Mesendoderm (in vitro differentiated cells): Measurements from ENCODE around the gene TSPEAR.

Source experiments
- DNase-seq: peaks from one replicate; pipeline ENCODE4 v3.0.0; 2013
- H2AK5ac ChIP-seq: 2 replicates; pipeline ENCODE4 v1.6.1; 2013; ENCODE audit warnings: low read length, inconsistent platforms
- H2BK120ac ChIP-seq: 2 replicates; pipeline ENCODE4 v1.6.1; 2013; ENCODE audit warnings: low read depth, mild to moderate bottlenecking, low read length, moderate library complexity, mixed read lengths
- H2BK15ac ChIP-seq: replicated peaks from 2 replicates; pipeline ENCODE4 v1.6.1; 2013; ENCODE audit warnings: low read depth, mild to moderate bottlenecking, moderate library complexity
- H2BK5ac ChIP-seq: 2 replicates; pipeline ENCODE4 v1.6.1; 2013; ENCODE audit warnings: low read length, inconsistent platforms
- H3K18ac ChIP-seq: 2 replicates; pipeline ENCODE4 v1.6.1; 2013; ENCODE audit warnings: mild to moderate bottlenecking, low read length, mixed read lengths
- H3K23ac ChIP-seq: one replicate; pipeline ENCODE4 v1.6.1; 2013; ENCODE audit warnings: low read length
- H3K27ac ChIP-seq: 2 replicates; pipeline ENCODE4 v1.5.1; 2013; ENCODE audit warnings: low read depth, mild to moderate bottlenecking, inconsistent platforms, low read length, moderate library complexity
- H3K27me3 ChIP-seq: 2 replicates; pipeline ENCODE4 v1.6.1; 2013; ENCODE audit warnings: low read length, control low read depth, mild to moderate bottlenecking, inconsistent platforms; ENCODE audit not compliant: insufficient read depth, poor library complexity
- H3K36me3 ChIP-seq: 2 replicates; pipeline ENCODE4 v1.6.1; 2013; ENCODE audit warnings: low read length, inconsistent platforms; ENCODE audit not compliant: control insufficient read depth, insufficient read depth
- H3K4ac ChIP-seq: one replicate; pipeline ENCODE4 v1.6.1; 2013; ENCODE audit warnings: low read depth, mild to moderate bottlenecking, low read length, moderate library complexity
- H3K4me1 ChIP-seq: 2 replicates; pipeline ENCODE4 v1.6.1; 2013; ENCODE audit warnings: low read depth, low read length, inconsistent platforms; ENCODE audit not compliant: control insufficient read depth
- H3K4me2 ChIP-seq: 2 replicates; pipeline ENCODE4 v1.6.1; 2013; ENCODE audit warnings: low read length
- H3K4me3 ChIP-seq: 2 replicates; pipeline ENCODE4 v1.5.1; 2013; ENCODE audit warnings: mild to moderate bottlenecking, low read length
- H3K56ac ChIP-seq: one replicate; pipeline ENCODE4 v1.6.1; 2013; ENCODE audit warnings: low read length
- H3K79me1 ChIP-seq: 2 replicates; pipeline ENCODE4 v1.6.1; 2013; ENCODE audit warnings: low read length, inconsistent platforms
- H3K79me2 ChIP-seq: 2 replicates; pipeline ENCODE4 v1.6.1; 2013; ENCODE audit warnings: mild to moderate bottlenecking, low read length; ENCODE audit not compliant: control insufficient read depth, insufficient read depth
- H3K9ac ChIP-seq: 2 replicates; pipeline ENCODE4 v1.6.1; 2013; ENCODE audit warnings: low read length, inconsistent platforms
- H4K5ac ChIP-seq: one replicate; pipeline ENCODE4 v1.6.1; 2013; ENCODE audit warnings: low read length
- H4K8ac ChIP-seq: one replicate; pipeline ENCODE4 v1.6.1; 2013; ENCODE audit warnings: low read depth, mild to moderate bottlenecking, control low read depth, low read length, moderate library complexity
- WGBS: extraction: QIAGEN DNeasy Blood & Tissue Kit; methylation state at CpG from one replicate; pipeline ENCODE4 v1.1.7; 2013; ENCODE audit warnings: low lambda C conversion rate, missing lambda C conversion rate; ENCODE audit not compliant: insufficient coverage; ENCODE audit errors: extremely low coverage; 5-methylcytosine and 5-hydroxymethylcytosine counted together

The TSPEAR gene

GRCh38 chr21:44732956-44733355 lies 21.6 kb upstream of the TSPEAR start:
- H3K79me2 ChIP-seq: no peaks in the 10 kb centered on the region
- no peak overlapping the region for H2BK120ac ChIP-seq
- H2BK5ac ChIP-seq: no peak overlapping the region
- no peak overlapping the region for H3K56ac ChIP-seq
- no peak overlapping the region for H3K18ac ChIP-seq
- H3K27ac ChIP-seq: no peak overlapping the region
- H4K8ac ChIP-seq: no peak overlapping the region
- H3K27me3 ChIP-seq: no peaks in the 10 kb centered on the region
- no peaks in the 10 kb centered on the region for H3K4me1 ChIP-seq
- WGBS: no CpG with 5 or more reads among the region's 11 CpGs
- no peak overlapping the region for H3K4me3 ChIP-seq
- H3K23ac ChIP-seq: no peak overlapping the region
- H3K4ac ChIP-seq: no peak overlapping the region
- no peak for DNase-seq
- no peak overlapping the region for H2AK5ac ChIP-seq
- H4K5ac ChIP-seq: no peak overlapping the region
- H2BK15ac ChIP-seq: no peak overlapping the region
- H3K4me2 ChIP-seq: no peak overlapping the region
- H3K9ac ChIP-seq: no peak overlapping the region
- no peaks in the 10 kb centered on the region for H3K36me3 ChIP-seq
- H3K79me1 ChIP-seq: no peaks in the 10 kb centered on the region

DNA sequence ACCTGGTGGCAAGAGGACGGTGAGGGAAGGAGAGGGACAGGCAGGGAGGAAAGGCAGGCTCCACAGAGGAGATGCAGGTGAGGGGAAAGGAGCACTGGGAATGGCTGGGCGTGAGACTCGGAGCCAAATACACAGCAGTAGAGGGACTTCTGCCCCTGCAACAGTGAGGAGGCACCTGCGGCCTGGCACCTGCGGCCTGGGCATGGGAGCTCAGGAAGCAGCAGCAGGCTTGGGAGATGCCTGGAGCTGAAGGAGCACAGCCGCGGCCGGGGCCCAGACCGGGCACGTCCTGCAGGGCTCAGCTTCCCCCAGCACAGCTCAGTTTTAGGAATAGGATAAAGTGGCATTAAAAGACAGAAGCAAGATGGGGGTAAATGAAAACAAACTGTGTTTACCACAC lies 20.9 kb upstream of the TSPEAR start:
- Histone ChIP-seq H2BK15ac (no peak overlapping the region), H3K4me3 (no peak overlapping the region), H3K56ac (no peak overlapping the region), H3K23ac (no peak overlapping the region), H3K4ac (no peak overlapping the region), H3K79me2 (no peaks in the 10 kb centered on the region), H3K36me3 (no peaks in the 10 kb centered on the region), H2BK5ac (no peak overlapping the region), H3K9ac (no peak overlapping the region), H4K8ac (no peak overlapping the region), H3K27ac (no peak overlapping the region), H3K4me1 (no peaks in the 10 kb centered on the region), H2AK5ac (no peak overlapping the region), H3K18ac (no peak overlapping the region), H3K27me3 (no peaks in the 10 kb centered on the region), H2BK120ac (no peak overlapping the region), H3K79me1 (no peaks in the 10 kb centered on the region), H4K5ac (no peak overlapping the region), H3K4me2 (no peak overlapping the region)
- no CpG with 5 or more reads among the region's 10 CpGs for WGBS
- no peak for DNase-seq

DNA sequence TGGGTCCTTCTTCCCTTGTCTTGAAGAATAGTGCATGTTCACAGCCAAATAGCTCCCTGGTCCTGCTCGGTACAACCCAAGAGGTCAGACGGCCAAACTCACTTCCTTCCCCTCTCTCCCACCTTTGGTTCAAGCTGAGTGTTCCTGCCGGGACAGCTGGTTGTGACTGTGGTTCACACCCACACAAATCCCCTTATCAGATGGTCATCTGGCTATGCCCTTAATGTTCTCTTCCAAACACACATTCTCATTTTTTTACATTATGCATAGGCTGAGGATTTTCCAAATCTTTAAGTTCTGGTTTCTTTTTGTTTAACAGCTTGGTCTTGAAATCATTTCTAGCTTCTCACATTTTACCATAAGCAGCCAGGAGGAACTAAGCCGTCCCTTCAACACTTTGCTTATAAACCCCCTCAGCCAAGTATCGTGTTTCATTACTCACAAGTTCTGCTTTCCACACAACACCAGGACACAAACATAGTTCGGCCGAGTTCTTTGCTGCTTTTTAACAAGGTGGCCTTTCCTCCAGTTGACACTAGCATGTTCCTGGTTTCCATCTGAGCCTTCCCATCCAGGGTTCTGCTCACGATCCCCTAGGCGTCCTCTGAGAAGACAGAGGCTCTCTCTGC lies 19.7 kb upstream of the TSPEAR start:
- DNase-seq: no peak
- Histone ChIP-seq H2BK120ac (no peak overlapping the region), H4K8ac (no peak overlapping the region), H3K4me2 (no peak overlapping the region), H3K4me1 (no peaks in the 10 kb centered on the region), H3K4ac (no peak overlapping the region), H3K27me3 (no peaks in the 10 kb centered on the region), H3K56ac (no peak overlapping the region), H3K18ac (no peak overlapping the region), H2AK5ac (no peak overlapping the region), H4K5ac (no peak overlapping the region), H2BK15ac (no peak overlapping the region), H3K23ac (no peak overlapping the region), H2BK5ac (no peak overlapping the region), H3K9ac (no peak overlapping the region), H3K4me3 (no peak overlapping the region), H3K27ac (no peak overlapping the region), H3K36me3 (no peaks in the 10 kb centered on the region), H3K79me2 (no peaks in the 10 kb centered on the region), H3K79me1 (no peaks in the 10 kb centered on the region)
- no CpG with 5 or more reads among the region's 9 CpGs for WGBS

DNA sequence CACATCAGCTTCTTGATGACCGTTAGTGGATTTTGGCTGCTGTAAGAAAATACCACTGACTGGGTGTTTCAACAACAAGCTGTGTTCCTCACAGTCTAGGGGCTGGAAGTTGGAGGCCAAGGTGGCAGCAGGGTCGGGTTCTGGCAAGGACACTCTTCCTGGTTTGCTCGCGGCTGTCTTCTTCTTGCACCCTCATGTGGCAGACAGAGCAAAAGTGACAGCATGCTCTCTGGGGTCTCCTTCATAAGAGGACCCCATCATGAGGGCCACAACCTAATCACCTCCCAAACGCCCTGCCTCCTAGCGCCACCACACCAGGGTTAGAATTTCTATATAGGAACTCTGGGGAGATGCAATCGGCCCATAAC lies 18.6 kb upstream of the TSPEAR start:
- no peak overlapping the region for H4K5ac ChIP-seq
- H3K4me2 ChIP-seq: no peak overlapping the region
- H2BK5ac ChIP-seq: no peak overlapping the region
- no peak overlapping the region for H3K23ac ChIP-seq
- no peak overlapping the region for H3K4ac ChIP-seq
- H3K4me3 ChIP-seq: no peak overlapping the region
- DNase-seq: no peak
- no peak overlapping the region for H3K9ac ChIP-seq
- no peaks in the 10 kb centered on the region for H3K79me2 ChIP-seq
- no peaks in the 10 kb centered on the region for H3K36me3 ChIP-seq
- no peak overlapping the region for H2BK120ac ChIP-seq
- H3K27me3 ChIP-seq: no peaks in the 10 kb centered on the region
- no peak overlapping the region for H4K8ac ChIP-seq
- H3K56ac ChIP-seq: no peak overlapping the region
- no peaks in the 10 kb centered on the region for H3K79me1 ChIP-seq
- WGBS: no CpG with 5 or more reads among the region's 7 CpGs
- no peak overlapping the region for H2AK5ac ChIP-seq
- no peaks in the 10 kb centered on the region for H3K4me1 ChIP-seq
- H3K18ac ChIP-seq: no peak overlapping the region
- no peak overlapping the region for H3K27ac ChIP-seq
- no peak overlapping the region for H2BK15ac ChIP-seq

- H3K36me3 ChIP-seq: no peaks in the 10 kb centered on the region
- H3K23ac ChIP-seq: no peak overlapping the region
- no peak overlapping the region for H3K56ac ChIP-seq
- no peak overlapping the region for H2BK15ac ChIP-seq
- no peak overlapping the region for H3K4me2 ChIP-seq
- no peak overlapping the region for H3K18ac ChIP-seq
- no peak overlapping the region for H2BK5ac ChIP-seq
- H3K4ac ChIP-seq: no peak overlapping the region
- no peak overlapping the region for H4K8ac ChIP-seq
- H2BK120ac ChIP-seq: no peak overlapping the region
- no peak overlapping the region for H3K9ac ChIP-seq
- H2AK5ac ChIP-seq: no peak overlapping the region
- H3K4me3 ChIP-seq: no peak overlapping the region
- WGBS: no CpG with 5 or more reads among the region's 23 CpGs
- H3K79me2 ChIP-seq: no peaks in the 10 kb centered on the region
- H3K27me3 ChIP-seq: no peaks in the 10 kb centered on the region
- no peaks in the 10 kb centered on the region for H3K4me1 ChIP-seq
- no peak overlapping the region for H4K5ac ChIP-seq
- H3K79me1 ChIP-seq: no peaks in the 10 kb centered on the region
- no peak overlapping the region for H3K27ac ChIP-seq
- no peak for DNase-seq
Observed at GRCh38 chr21:44729336-44730027, 18.1 kb upstream of the TSPEAR start.

GRCh38 chr21:44728716-44729115 lies 17.3 kb upstream of the TSPEAR start:
- H3K79me2 ChIP-seq: no peaks in the 10 kb centered on the region

More at GRCh38 chr21:44728716-44729115, 17.3 kb upstream of the TSPEAR start:
- H2AK5ac ChIP-seq: no peak overlapping the region
- no peak overlapping the region for H3K4me3 ChIP-seq
- no CpG with 5 or more reads among the region's 14 CpGs for WGBS
- H2BK120ac ChIP-seq: no peak overlapping the region
- no peaks in the 10 kb centered on the region for H3K27me3 ChIP-seq
- no peak for DNase-seq
- H2BK5ac ChIP-seq: no peak overlapping the region
- no peak overlapping the region for H3K56ac ChIP-seq
- H3K27ac ChIP-seq: no peak overlapping the region
- H3K79me1 ChIP-seq: no peaks in the 10 kb centered on the region
- H3K18ac ChIP-seq: no peak overlapping the region
- H3K36me3 ChIP-seq: no peaks in the 10 kb centered on the region
- no peak overlapping the region for H3K9ac ChIP-seq
- no peak overlapping the region for H4K8ac ChIP-seq
- no peaks in the 10 kb centered on the region for H3K4me1 ChIP-seq
- no peak overlapping the region for H3K23ac ChIP-seq
- H3K4me2 ChIP-seq: no peak overlapping the region
- H4K5ac ChIP-seq: no peak overlapping the region
- H3K4ac ChIP-seq: no peak overlapping the region
- H2BK15ac ChIP-seq: no peak overlapping the region
